Measurements from ENCODE around the gene POLR2J3.
"Not testable (repeated sequence)": the region's sequence is repeated elsewhere in the genome, so short reads cannot be mapped to it uniquely, and the experiment has no call there.

DNA sequence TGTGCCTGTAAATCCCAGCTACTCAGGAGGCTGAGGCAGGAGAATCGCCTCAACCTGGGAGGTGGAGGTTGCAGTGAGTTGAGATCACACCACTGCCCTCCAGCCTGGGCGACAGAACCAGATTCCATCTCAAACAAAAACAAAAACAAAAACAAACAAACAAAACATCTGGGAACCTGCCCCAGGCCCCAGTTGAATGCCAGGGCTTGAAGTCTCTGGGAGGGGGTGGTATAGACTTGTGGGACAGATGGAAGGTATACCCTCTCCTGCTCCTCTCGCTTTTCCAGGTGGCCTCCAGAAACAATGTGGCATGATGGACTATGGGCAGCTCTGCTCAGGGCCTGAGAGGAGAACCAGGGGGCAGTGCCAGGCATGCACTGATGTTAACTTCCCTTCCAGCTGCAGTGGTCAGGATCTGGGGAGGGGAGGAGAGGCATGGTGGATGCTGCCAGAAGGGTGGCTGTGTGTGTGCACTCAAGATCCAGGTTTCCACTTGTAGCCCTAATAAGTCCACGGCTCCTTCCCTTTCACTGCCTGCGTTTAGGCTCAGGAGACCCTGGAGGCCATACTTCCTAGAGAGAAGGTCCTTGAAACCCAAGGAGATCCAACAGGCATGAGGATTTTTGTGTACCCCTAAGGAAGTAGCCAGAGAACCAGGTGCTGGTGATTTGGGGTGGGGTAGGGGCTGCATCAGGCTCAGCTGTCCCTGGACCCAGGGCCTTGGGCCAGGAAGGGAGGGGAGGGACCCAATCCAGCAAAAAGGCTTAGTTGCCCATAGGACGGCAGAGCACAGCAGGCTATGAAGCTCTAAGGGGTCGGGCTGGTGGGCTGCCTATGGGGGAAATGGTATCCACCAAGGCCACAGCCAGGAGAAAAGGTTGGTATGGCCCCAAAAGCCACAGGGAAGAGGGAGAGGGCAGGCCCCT, 5.2 kb upstream of the POLR2J3 start:
- TF ChIP-seq CTCF (conservative IDR thresholded peaks at IDR 0.05); ZFX (IDR thresholded peaks at IDR 0.05): not testable (repeated sequence)

Data from C4-2B (cell line).